Skeletal muscle cell (primary cell): Measurements from ENCODE around the gene HIGD1B.

Experiments
- DNase-seq: peaks from one replicate; pipeline ENCODE4 v3.0.0-alpha.2; 2010; ENCODE audit warnings: low read depth
- H3K4me3 ChIP-seq: 2 replicates; pipeline ENCODE4 v1.5.1; 2011; ENCODE audit warnings: low read depth, mild to moderate bottlenecking, control low read depth, low read length, moderate library complexity

HIGD1B gene

DNA sequence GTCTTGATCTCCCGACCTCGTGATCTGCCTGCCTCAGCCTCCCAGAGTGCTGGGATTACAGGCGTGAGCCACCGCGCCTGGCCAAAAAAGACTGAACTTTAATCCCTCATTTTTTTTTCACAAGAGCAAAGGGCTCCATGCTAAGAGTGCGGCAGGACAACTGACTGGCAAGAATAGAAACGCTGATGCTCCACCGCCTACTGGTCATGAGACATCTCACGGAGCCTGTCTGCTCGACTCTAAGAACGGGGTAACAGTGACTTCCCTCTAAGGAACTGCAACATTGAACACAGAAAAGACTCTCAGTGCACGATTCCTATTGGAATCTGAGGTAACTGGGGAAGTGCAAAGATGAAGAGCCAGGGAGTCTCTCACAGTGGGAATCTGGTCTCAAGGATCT, 23.9 kb downstream of the HIGD1B start:
- no peak overlapping the region for H3K4me3 ChIP-seq
- no peak for DNase-seq

DNA sequence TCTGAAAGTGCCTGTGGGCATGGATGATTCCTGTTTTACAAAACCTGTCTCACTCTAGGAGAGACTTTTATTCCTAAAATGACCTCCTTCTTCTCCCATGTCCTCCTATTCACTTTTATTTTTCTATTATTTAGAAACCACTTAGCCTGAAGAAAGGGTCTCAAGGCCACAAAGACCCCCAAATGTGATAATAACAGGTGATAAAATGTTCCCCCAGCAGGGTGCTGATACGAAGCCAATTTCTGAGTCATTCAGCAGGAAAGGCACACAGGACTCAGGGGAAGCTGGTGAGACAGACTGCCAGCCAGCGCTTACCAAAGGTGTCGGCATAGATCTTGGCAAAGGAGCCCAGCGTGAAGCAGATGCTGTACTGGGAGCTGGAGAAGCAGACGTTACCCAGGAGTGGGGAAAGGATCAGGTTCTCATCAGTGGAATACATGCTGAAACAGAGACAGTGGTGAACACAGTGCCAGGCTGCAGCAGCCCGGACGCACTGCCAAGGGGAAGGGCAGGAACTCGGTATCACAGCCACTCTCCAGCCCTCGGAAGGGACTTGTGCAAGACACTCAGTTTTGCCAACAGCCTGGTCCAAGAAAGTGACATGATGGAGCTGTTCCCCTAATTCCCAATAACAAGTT, 24.6 kb downstream of the HIGD1B start:
- no peak overlapping the region for H3K4me3 ChIP-seq
- DNase-seq: no peak

DNA sequence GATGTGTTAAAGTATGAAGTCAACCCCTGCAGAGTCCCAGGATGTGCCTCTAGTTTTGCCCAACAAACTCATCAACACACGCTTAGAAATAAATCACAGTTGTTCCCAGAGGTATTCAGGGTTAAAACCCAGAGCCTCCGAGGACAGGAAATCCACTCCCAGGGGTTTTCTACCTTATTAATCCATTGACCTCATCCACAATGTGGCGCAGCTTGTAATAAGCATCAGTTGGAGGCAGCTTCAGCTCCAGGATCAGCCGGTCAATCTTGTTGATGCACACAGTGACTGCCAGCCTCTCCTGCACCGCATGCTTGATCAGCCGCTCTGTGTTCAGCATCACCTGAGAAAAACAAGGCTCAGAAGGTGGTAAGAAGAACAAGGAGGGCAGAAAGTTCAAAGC, 28.1 kb downstream of the HIGD1B start:
- no peak overlapping the region for H3K4me3 ChIP-seq
- DNase-seq: no peak

DNA sequence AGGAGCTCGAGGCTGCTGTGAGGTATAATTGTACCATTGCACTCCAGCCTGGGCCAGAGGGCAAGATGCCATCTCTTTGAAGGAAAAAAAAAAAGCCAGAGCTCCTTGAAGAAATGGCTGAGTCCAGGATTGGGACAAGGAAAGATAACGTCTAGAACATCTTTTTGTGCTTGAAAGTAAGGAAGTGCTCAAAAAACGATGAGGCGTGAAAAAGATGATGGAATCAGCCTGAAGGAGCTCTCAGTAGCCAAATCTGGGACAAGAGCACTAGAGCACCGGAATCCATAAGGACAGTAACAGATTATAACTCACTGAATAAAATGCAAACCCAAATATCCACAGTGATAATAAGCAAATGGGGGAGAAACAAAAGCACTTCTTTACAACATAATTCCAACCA, 29.4 kb downstream of the HIGD1B start:
- DNase-seq: no peak
- no peak overlapping the region for H3K4me3 ChIP-seq

DNA sequence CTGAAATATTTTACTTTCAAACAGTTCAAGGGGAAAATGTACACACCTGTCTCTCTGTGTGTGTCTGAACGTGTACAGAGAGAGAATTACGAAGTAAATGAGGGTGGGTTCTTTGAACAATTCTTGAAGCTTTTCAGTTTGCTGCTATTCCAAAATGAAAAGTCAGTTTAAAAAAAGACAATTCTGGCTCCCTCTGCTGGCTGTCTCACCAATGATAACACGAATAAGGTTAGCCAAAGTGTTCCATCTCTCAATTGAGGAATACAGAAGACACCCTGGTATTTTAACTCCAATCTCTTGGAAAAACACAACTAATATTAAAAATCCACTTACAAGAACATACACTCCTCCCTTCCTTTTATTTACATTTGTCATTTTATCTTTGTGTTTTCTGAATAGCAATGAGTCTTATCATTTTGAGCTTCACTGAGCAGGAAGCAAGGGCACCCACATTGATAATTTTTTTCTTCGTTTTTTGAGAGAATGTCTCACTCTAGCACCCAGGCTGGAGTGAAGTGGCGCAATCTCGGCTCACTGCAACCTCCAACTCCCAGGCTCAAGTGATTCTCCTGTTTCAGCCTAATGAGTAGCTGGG, 31.0 kb downstream of the HIGD1B start:
- no peak overlapping the region for H3K4me3 ChIP-seq
- DNase-seq: no peak

DNA sequence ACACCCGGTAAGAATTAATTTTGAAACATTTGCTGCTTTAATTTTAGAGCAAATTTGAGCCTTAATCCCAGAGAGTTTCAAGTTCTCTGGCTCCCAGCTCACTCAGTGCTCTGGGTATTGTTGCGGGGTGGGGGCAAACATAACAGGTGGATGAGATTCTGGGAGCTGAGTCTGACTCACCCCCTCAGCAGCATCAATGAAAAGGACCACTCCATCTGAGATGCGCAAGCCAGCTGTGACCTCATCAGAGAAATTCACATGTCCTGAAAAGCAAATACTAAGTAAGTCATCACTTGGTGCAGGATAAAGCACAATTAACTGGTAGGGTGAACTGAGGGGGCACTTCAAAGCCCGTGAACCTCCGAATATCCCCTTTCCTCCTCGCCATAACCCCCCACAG, 31.7 kb downstream of the HIGD1B start:
- no peak for DNase-seq
- no peak overlapping the region for H3K4me3 ChIP-seq

DNA sequence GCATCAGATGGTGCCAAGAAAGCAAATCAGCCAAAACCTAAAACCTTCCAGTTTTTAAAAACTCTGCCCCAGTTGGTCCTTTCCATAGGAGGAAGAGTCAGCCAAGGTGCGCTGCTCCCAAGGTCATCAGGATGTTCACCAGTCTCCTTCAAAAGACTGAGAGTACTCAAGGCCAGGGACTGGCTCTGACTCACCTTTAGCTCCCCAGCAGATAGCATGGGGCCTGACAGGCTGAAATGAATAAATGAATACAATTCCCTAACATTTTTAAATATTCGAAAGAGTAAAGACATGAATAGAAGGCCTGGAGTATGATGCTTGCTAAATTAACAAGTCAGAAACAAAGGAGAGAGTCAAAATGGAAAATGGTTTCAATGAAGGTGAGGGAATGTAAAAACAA, 32.4 kb downstream of the HIGD1B start:
- no peak for DNase-seq
- no peak overlapping the region for H3K4me3 ChIP-seq

DNA sequence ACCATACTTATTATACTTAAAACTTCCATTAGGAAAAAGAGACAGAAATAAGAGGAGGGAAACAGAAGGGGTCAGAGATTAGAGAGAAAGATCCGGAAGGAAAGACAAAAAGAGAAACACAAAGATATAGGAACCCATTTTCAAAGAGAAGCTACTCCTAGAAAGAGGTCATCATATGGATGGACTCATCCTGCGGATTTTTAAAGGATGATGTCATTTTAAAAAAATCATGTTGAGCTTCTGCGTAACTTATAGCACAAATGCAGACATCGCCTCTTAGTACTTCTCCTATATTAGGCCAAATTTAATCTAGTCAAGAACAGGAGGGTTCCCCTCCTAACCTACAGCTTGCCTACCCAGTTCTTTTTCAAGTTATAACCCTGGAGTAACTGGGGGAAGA, 33.5 kb downstream of the HIGD1B start:
- no peak overlapping the region for H3K4me3 ChIP-seq
- DNase-seq: no peak

DNA sequence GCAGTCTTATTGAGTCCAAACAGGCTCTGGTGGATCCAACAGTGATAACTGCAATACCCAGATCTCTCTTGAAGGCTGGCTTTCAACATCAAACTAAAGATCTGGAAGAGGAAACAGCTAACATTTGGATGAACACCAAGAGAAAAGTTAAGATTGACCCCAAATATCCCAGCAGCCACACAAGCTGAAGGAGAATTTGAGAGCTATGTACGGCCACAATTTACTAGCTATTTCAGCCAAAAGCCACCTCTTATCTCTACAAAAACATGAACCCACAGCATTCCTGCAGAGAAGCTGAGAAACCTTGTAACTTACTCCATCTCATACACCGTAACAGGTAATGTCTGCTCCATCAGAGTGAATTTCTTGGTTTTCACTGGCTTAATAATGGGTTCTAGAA, 37.3 kb downstream of the HIGD1B start:
- no peak overlapping the region for H3K4me3 ChIP-seq
- DNase-seq: no peak

DNA sequence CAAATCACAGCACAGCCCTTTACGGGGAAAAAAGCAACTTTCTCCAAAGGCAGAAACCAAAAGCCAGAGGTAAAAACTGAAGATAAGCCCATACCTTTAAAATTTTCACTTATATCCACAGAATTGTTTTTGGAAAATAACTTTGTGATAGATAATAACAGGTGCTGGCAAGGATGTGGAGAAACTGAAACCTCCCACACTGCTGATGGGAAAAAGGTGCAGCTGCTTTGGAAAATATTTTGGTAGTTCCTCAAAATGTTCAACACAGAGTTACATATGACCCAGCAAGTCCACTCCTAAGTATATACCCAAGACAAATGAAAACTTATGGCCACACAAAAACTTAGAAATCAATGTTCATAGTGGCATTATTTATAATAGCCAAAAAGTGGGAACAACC, 39.3 kb downstream of the HIGD1B start:
- no peak overlapping the region for H3K4me3 ChIP-seq
- no peak for DNase-seq

DNA sequence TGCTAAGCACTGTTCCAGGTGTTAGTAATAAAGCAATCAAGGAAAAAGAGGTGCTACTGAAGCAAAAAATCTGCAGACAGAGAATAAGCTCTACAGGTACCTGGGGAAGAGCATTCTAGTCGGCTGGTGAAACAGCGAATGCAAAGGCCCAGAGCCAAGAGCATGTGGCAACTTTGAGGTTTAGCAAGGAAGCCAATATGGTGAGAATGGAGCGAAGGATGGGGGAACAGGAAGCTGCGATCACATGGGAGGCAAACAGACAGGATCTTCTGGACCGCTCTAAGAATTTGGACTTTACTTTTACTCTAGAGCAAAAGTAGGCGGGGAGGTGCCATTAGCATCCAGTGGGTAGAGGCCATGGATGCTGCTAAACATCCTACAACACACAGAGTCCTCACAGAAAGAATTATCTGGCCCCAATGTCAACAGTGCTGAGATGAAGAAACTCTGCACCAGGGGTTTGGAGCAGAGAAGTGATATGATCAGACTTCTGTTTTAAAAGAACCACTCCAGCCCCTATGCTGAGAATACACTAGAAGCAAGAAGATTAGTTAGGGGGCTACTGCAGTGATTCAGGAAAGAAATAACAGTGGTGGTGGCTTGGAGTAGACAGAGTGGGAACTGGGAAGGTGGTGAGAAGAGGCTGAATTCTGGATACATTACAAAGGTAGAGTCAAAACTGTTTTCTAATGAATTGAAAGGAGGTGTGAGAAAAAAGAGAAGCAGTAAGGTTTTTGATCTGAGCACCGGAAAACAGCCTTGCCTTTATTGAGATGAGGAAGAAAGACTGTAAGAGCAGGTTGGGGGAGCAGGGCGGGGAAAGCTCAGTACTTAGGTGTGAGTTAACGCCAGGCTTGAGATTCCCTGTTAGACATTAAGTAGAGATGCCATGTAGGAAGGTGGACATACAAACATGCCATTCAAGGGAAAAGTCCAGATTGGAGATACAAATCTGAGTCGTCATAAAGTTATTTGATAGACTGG, 40.6 kb downstream of the HIGD1B start:
- no peak overlapping the region for H3K4me3 ChIP-seq

DNA sequence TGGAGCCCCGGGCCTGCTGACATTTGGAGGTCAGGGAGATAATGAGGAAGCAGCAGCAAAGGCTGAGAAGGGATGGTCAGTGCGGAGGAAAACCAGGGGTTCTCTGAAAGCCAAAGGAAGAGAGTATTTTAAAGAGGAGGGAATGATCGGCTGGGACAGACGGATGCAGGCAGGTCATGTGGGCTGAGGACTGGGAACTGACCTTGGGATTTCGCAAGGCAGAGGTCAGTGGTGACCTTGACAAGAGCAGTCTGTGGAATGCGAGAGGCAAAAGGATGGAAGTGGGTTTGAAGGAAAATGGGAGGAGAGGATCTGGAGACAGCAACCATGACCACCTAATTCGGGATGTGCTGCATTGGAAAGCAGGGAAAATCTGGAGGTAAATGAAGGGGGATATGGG, 41.3 kb downstream of the HIGD1B start:
- DNase-seq: no peak
- no peak overlapping the region for H3K4me3 ChIP-seq

More for the DNA sequence above, 40.6 kb downstream of the HIGD1B start:
- DNase-seq: no peak

DNA sequence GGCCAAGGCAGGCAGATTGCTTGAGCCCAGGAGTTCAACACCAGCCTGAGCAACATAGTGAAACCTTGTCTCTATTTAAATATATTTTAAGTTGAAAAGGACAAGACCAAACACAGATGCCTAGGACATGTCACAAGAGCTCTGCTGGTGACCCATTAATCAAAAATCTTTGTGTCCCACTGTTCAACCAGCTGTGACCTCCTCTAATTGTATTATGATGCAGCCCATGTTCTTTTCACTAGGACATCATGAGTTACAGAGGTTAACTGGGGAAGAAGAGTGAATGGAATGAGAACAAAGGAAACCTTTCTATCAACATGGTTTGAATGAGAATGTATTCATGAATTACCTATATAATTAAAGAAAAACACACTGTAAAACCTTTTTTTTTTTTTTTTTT, 44.6 kb downstream of the HIGD1B start:
- H3K4me3 ChIP-seq: no peak overlapping the region
- no peak for DNase-seq

DNA sequence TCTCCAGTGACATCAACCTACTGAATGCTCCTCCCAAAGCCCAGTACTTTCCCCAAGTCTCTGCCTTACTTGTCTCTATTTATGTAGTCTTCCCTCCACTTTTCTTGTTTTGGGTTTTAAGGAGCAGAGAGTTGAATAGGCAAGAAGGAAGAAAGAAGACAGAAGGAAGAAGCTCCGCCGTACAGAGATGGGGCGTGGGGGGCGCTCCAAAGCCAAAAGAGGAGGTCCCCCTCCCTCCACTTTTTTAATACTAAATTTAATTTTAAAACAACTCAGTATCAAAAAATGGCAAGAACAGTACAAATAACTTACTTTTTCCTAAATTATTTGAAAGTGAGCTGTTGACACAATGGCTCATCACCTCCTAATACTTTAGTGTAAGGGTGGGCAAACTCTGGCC, 47.0 kb downstream of the HIGD1B start:
- no peak for DNase-seq
- no peak overlapping the region for H3K4me3 ChIP-seq

DNA sequence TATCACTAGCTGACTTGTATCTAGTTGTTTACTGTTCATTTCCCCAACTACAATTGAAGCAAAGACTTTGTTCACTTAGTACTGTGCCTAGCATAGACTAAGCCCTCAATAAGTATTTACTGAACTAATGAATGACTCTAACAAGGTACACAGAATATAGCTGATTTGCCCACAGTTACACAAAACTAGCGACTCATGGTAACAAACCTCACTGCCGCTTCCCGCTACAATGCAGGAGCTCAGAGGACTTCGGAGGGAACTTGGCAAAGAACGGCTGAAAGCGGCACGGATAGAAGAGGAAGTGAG, 51.0 kb downstream of the HIGD1B start:
- DNase-seq: no peak
- peak overlapping the region; percentile 84 for H3K4me3 ChIP-seq

DNA sequence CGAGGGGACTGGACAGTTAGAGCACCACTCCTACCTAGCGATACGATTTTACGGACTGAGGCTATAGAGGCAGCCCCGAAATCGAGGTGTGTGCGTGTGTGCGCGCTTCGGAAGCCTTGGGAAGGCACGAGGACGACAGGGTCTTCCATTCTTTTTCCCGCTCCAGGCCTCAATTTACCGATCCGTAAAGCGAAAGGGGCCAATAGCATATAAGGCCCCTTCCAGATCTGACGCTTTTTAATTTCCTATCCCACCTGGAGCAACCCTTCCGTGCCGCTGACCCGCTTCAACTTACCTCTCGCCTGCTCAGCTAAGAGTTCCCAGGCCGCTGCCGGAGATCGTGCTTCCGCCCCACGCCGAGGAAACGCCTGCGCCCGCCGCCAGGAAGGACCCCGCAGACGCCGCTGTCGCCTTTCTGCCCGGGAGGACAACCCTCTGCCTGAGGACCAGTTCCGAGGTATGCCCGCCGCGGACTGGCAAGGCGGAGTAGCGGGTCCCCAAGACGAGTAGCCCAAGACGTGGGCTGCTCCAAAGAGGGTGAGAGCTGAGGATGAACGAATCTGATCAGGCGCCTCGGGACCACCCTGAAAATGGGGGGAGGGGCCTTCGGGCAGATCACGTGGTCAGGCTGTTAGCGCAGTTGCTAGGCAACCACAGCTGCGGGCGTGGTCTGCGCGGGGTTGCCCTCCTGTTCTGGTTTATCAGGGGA, 51.5 kb downstream of the HIGD1B start, which contains the start of gene EFTUD2:
TSS of gene EFTUD2 (minus strand) at position 372 of the 709 bp plus-strand sequence. CDS start 4,924 bp downstream, outside the sequence.
- peak within 1 kb of the TSS; percentile 84 for H3K4me3 ChIP-seq

More for the DNA sequence above, 51.5 kb downstream of the HIGD1B start, which contains the start of gene EFTUD2:
- DNase-seq: peak; percentile 66
